Measurements from ENCODE around the gene SF3B4.
A peak's percentile ranks its signal among the peaks of the same experiment; 100 is the strongest.

The SF3B4 gene

GRCh38 chr1:149877211-149877946 is 50.2 kb downstream of the SF3B4 start:
- Histone ChIP-seq H4K91ac (ENCODE audit: low read length) (peak overlapping the region; percentile 68), H2BK12ac (ENCODE audit: low read length in 2 of 2) (no peak overlapping the region), H3K4me1 (ENCODE audit: control insufficient read depth, insufficient read depth, low read depth, low read length) (no peaks in the 10 kb centered on the region), H3K9me3 (ENCODE audit: control insufficient read depth, low read length) (no peaks in the 10 kb centered on the region), H3K27ac (ENCODE audit: low read length, poor library complexity, severe bottlenecking) (no peak overlapping the region), H3K18ac (ENCODE audit: low read depth in 1 of 2, low read length in 2 of 2) (no peak overlapping the region), H4K8ac (ENCODE audit: low read length) (no peak overlapping the region), H3K14ac (ENCODE audit: low read length in 2 of 2) (no peak overlapping the region), H3K23ac (ENCODE audit: low read length in 2 of 2) (no peak overlapping the region), H3K9ac (ENCODE audit: low read length) (no peak overlapping the region), H3K4me2 (ENCODE audit: low read length, poor library complexity, severe bottlenecking) (no peak overlapping the region), H3K4me3 (ENCODE audit: insufficient read depth in 1 of 2, low read depth in 1 of 2, low read length in 2 of 2) (no peak overlapping the region), H2BK120ac (ENCODE audit: low read depth, low read length) (no peak overlapping the region), H2BK5ac (ENCODE audit: low read depth, low read length, poor library complexity, severe bottlenecking) (no peak overlapping the region), H2BK15ac (ENCODE audit: low read depth, poor library complexity, severe bottlenecking) (no peak overlapping the region), H2AFZ (ENCODE audit: low read depth, low read length) (no peak overlapping the region), H2AK5ac (ENCODE audit: low read length, severe bottlenecking) (no peak overlapping the region), H3K79me1 (replicated peaks; ENCODE audit: low read length, poor library complexity, severe bottlenecking) (peaks cover 2% of the 10 kb centered on the region), H3K27me3 (ENCODE audit: control insufficient read depth in 1 of 2, insufficient read depth in 1 of 2, low read length in 2 of 2) (no peaks in the 10 kb centered on the region), H3K36me3 (ENCODE audit: control insufficient read depth in 1 of 2, insufficient read depth in 2 of 2, low read depth in 1 of 2, low read length in 2 of 2) (no peaks in the 10 kb centered on the region), H3K4ac (ENCODE audit: low read depth in 1 of 2, low read length in 2 of 2) (no peak overlapping the region)
- WGBS, result 97% methylated on average over 7 of the region's 7 CpGs
- DNase-seq, result no peak
